HL-60 (cell line): ENCODE data around the gene GGPS1.

ENCODE experiments used
- DNase-seq, 2 experiments: peaks; one replicate each; pipeline ENCODE4 v3.0.0-alpha.2; 2010 to 2020; ENCODE audit warnings: low read depth in 1 of 2, low spot score in 1 of 2
- H3K27ac ChIP-seq: fragments of 250-450 bp; sonication (Bioruptor Pico); replicated peaks from 2 replicates; pipeline ENCODE4 v1.5.1; 2020; ENCODE audit warnings: mild to moderate bottlenecking, moderate library complexity
- H3K27me3 ChIP-seq: fragments of 250-450 bp; sonication (Bioruptor Pico); 2 replicates; pipeline ENCODE4 v1.5.1; 2021; ENCODE audit warnings: mild to moderate bottlenecking, moderate library complexity; ENCODE audit not compliant: insufficient read depth, poor library complexity, severe bottlenecking
- H3K4me3 ChIP-seq: replicated peaks from 2 replicates; pipeline ENCODE4 v1.5.1; 2011; ENCODE audit warnings: mild to moderate bottlenecking, control low read depth, low read length; ENCODE audit not compliant: insufficient read depth
- GABPA ChIP-seq: IDR thresholded peaks from 2 replicates; pipeline ENCODE4 v1.6.1; 2012; ENCODE audit warnings: low read depth
- POLR2AphosphoS5 ChIP-seq: IDR thresholded peaks from 2 replicates; pipeline ENCODE4 v1.6.1; 2012; ENCODE audit warnings: low read depth
- TF ChIP-seq, protein P1 (sequence below): IDR thresholded peaks from 2 replicates; pipeline ENCODE4 v1.6.1; 2012; ENCODE audit warnings: low read depth; ENCODE audit not compliant: insufficient replicate concordance
- TF ChIP-seq, protein P2 (sequence below): IDR thresholded peaks from one replicate; pipeline ENCODE4 v1.5.1; 2011; ENCODE audit warnings: low read length, control low read depth, inconsistent platforms; ENCODE audit not compliant: insufficient read depth

Gene GGPS1

DNA sequence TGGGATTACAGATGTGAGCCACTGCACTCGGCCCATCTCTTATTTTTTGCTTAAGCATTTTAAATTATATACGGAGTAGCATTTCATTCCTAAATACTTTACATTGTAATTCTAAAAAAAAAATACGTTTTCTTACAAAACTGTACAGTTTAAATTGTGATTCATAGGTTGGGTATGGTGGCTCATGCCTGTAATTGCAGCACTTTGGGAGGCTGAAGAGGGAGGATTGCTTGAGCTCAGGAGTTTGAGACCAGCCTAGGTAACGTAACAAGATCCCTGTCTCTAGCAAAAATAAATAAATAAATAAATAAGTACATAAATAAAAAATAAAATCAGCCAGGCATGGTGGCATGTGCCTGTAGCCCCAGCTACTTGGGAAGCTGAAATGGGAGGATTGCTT is 63.5 kb downstream of the GGPS1 start:
- no peaks in the 10 kb centered on the region for H3K27me3 ChIP-seq

More for the DNA sequence above, 63.5 kb downstream of the GGPS1 start:
- Histone ChIP-seq H3K4me3 (no peak overlapping the region), H3K27ac (no peak overlapping the region)
- TF ChIP-seq POLR2AphosphoS5 (no peak), GABPA (no peak)
- TF ChIP-seq, protein P1, sequence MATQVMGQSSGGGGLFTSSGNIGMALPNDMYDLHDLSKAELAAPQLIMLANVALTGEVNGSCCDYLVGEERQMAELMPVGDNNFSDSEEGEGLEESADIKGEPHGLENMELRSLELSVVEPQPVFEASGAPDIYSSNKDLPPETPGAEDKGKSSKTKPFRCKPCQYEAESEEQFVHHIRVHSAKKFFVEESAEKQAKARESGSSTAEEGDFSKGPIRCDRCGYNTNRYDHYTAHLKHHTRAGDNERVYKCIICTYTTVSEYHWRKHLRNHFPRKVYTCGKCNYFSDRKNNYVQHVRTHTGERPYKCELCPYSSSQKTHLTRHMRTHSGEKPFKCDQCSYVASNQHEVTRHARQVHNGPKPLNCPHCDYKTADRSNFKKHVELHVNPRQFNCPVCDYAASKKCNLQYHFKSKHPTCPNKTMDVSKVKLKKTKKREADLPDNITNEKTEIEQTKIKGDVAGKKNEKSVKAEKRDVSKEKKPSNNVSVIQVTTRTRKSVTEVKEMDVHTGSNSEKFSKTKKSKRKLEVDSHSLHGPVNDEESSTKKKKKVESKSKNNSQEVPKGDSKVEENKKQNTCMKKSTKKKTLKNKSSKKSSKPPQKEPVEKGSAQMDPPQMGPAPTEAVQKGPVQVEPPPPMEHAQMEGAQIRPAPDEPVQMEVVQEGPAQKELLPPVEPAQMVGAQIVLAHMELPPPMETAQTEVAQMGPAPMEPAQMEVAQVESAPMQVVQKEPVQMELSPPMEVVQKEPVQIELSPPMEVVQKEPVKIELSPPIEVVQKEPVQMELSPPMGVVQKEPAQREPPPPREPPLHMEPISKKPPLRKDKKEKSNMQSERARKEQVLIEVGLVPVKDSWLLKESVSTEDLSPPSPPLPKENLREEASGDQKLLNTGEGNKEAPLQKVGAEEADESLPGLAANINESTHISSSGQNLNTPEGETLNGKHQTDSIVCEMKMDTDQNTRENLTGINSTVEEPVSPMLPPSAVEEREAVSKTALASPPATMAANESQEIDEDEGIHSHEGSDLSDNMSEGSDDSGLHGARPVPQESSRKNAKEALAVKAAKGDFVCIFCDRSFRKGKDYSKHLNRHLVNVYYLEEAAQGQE, result no peak
- TF ChIP-seq, protein P2, sequence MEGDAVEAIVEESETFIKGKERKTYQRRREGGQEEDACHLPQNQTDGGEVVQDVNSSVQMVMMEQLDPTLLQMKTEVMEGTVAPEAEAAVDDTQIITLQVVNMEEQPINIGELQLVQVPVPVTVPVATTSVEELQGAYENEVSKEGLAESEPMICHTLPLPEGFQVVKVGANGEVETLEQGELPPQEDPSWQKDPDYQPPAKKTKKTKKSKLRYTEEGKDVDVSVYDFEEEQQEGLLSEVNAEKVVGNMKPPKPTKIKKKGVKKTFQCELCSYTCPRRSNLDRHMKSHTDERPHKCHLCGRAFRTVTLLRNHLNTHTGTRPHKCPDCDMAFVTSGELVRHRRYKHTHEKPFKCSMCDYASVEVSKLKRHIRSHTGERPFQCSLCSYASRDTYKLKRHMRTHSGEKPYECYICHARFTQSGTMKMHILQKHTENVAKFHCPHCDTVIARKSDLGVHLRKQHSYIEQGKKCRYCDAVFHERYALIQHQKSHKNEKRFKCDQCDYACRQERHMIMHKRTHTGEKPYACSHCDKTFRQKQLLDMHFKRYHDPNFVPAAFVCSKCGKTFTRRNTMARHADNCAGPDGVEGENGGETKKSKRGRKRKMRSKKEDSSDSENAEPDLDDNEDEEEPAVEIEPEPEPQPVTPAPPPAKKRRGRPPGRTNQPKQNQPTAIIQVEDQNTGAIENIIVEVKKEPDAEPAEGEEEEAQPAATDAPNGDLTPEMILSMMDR, result no peak
- DNase-seq, result no peak
